Stimulated activated CD8-positive, alpha-beta memory T cell treated with anti-CD3 and anti-CD28 coated beads, Interleukin-7, amount 100 ng/mL, for 1 hour (primary cell): ENCODE results near the gene OR1A2.
"Not testable (repeated sequence)": the region's sequence is repeated elsewhere in the genome, so short reads cannot be mapped to it uniquely, and the experiment has no call there.

Source experiments
- DNase-seq, 2 donors: peaks; one replicate each; pipeline ENCODE4 v3.0.0-alpha.2; 2020; ENCODE audit warnings: low read depth in 2 of 2

OR1A2 gene, protein sequence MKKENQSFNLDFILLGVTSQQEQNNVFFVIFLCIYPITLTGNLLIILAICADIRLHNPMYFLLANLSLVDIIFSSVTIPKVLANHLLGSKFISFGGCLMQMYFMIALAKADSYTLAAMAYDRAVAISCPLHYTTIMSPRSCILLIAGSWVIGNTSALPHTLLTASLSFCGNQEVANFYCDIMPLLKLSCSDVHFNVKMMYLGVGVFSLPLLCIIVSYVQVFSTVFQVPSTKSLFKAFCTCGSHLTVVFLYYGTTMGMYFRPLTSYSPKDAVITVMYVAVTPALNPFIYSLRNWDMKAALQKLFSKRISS

GRCh38 chr17:3197219-3197618 is at the start of gene OR1A2:
Gene OR1A2 (plus strand): TSS chr17:3197519. CDS start chr17:3197519, 0 bp downstream.
- DNase-seq: no peak

DNA sequence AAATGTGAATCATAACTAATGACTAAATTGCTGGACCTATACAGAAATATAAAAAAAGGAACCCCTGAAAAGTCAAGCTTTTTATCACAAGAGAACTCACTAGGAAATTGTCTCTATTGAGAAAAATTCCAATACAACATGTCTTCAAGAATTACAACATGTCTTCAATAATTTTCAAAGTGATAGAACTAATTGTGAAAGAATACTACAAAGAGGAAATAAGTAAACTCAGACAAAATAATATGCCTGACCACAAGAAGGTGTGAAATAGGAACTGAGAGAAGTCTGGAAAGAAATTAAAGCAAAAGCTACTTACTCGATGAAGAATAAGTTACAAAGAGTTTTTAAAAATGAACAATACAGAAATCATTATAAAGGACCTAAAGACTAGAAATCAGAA is 40.1 kb upstream of the OR1A2 start:
- no peak for DNase-seq

GRCh38 chr17:3167574-3167973 is 29.7 kb upstream of the OR1A2 start:
- DNase-seq: no peak

DNA sequence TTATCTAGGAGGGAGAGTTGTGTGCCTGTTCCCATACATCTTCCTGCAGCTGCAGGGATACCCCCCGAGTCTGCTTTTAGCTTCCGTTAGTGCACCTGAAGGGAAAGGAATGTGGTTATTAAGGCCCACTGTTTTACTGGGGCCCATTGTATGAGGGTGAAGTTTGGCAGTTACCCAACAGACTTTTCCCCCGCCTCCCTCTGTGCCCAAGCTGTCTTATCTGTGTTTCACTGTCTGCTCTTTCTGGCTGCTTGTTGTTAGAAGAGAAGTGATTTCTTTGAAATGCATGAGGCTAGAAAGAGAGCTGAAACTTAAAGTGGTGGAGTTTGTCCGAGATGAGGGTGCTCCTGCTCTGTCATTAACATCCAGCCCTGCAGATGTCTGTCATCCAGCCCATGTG is 7.4 kb upstream of the OR1A2 start:
- DNase-seq: no peak

- no peak for DNase-seq
Observed at GRCh38 chr17:3207367-3207766, 10.0 kb downstream of the OR1A2 start, which contains the start of gene OR1A1. Gene OR1A1 (plus strand): TSS chr17:3207667. CDS start chr17:3215621, 7,954 bp downstream.

DNA sequence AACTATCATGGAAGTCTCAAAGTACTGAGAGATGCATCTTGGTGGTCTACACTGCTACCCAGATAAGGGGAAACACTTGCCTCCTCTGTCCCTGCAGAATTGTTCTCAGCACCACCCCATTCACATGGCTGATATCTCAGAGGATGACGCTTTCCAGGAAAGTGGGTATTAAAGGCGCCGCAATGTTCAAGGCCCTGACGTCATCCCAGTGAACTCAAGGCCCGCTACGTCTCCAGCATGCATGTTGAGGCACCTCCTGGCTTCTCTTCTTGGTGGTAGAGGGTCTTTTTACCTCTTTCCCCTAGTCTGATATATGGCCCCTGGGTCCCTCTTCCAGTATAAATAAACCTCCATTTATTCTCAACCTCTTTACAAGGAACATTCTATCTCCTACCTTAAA is 11.2 kb downstream of the OR1A2 start:
- no peak for DNase-seq

DNA sequence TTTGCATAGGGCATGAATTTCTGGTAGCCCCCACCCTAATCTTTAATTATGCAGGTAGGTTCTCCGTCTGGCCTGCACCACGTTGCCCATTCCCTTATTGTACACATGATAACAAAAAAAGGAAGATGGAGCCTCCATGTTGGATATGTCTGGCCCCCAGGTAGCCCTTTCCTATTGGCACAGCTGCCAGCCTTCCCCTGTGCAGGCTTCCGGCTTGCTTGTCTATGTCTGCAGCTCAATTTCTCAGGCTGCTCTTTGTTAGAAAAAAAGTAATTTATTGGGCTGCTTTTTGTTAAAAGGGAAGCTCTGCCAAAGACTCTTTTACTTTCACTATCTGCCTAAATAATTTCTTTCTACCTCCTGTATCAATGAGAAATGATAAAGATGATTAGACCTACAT is 15.7 kb downstream of the OR1A2 start:
- no peak for DNase-seq

DNA sequence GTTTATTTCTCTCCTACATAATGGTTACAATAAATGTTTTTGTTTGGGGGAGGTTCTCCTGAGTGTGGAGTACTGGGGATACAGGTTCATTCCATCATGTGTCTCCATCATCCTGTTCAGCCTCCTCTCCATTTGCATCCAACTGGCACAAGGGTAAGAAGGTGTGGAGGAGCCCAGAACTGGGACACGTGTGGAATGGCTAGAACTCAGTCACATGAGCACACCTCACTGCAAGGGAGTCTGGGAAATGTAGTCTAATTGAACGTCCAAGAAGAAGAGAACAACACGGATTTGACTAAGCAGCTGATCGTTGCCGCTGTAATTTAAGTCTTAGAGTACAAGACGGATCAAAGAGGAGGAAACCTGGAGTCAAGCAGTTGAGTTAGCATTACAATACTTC is 16.3 kb downstream of the OR1A2 start:
- DNase-seq: no peak

DNA sequence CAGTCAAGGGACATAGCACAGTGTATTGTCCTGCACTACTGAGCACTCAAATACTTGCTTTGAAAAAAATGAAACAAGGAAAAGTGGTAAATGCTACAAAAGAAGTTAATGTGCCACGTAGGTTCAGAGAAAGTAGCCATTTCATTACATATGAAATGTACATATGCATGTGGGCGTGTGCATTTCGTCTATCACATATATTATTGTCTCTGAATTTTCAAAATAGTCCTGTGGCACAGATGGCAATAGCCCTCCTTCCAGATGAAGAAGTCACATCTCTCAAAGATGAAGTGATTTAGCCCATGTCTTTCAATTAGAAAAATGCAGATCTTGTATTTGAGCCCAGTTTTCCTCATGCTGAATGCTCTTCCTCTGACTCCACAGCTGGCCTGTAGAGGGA is 22.7 kb downstream of the OR1A2 start:
- not testable (repeated sequence) for DNase-seq

DNA sequence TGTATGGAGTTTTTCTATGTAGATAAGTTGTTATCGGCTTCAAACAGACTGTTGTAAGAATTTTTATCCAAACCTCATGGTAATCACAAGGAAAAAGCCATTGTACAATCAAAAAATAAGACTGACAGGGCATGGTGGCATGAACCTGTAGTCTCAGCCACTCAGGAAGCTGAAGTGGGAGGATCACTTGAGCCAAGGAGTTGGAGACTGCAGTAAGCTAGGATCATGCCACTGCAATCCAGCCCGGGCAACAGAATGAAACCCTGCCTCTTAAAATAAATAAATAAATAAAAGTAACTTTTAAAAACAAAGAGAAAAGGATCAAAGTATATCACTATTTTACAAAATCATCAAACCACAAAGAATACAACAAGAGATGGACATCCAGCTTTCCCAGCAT is 24.5 kb downstream of the OR1A2 start:
- no peak for DNase-seq

DNA sequence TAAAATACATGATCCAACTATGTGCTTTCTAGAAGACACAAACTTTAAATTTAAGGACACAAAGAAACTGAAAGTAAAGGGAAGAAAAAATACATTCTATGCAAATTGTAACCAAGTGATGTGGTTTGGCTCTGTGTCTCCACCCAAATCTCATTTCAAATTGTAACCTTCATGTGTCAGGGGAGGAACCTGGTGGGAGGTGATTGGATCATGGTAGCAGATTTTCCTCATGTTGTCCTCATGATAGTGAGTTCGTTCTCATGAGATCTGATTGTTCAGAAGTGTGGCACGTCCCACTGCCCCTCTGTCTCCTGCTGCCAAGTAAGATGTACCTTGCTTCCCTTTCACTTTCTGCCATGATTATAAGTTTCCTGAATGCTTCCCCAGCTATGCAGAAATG is 25.2 kb downstream of the OR1A2 start:
- DNase-seq: no peak

DNA sequence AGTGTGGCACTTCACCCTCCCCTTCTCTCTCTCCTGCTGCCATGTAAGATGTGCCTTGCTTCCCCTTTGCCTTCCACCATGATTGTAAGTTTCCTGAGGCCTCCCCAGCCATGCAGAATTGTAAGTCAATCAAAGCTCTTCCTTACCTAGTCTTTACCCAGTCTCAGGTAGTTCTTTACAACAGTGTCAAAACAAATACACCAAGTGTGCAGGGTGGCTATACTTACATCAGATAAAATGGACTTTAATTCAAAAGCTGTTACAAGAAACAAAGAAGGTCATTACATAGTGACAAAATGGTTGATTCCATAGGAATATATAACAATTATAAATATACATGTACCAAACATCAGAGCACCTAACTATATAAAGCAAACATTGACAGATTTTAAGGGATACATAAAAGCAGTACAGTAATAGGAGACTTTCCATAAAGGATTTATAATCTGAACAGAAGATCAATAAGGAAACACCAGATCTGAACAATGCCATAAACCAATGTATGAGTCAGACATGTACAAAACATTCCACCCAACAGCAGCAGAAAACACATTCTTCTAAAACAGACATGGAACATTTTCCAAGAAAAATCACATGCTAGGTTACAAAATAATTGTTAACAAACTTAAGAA is 27.5 kb downstream of the OR1A2 start:
- not testable (repeated sequence) for DNase-seq

- not testable (repeated sequence) for DNase-seq
Observed at GRCh38 chr17:3232300-3232699, 35.0 kb downstream of the OR1A2 start.

GRCh38 chr17:3238685-3239084 is 41.4 kb downstream of the OR1A2 start:
- DNase-seq: not testable (repeated sequence)

DNA sequence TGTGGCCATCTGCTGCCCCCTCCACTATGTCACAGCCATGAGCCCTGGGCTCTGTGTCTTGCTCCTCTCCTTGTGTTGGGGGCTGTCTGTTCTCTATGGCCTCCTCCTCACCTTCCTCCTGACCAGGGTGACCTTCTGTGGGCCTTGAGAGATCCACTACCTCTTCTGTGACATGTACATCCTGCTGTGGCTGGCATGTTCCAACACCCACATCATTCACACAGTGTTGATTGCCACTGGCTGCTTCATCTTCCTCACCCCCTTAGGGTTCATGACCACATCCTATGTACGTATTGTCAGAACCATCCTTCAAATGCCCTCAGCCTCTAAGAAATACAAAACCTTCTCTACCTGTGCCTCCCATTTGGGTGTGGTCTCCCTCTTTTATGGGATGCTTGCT is 43.7 kb downstream of the OR1A2 start:
- not testable (repeated sequence) for DNase-seq

DNA sequence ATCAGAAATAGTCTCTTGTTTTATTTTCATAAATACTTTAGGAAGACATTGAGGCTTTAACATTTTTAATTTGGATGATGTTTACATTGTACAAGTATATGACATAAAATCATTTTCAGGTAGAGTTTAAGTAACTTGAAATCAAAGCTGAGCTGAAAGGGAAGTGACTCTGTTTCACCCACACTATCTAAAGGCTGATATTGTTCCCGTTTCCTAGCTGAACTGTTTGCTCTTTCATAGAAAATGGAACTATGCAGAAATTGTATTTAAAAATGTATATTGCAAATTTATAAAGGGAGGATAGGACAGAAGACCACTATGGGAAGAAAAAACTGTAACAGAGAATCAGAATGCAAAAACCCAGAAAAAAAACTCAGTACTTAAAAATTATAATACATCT is 47.5 kb downstream of the OR1A2 start:
- not testable (repeated sequence) for DNase-seq
